H9 (cell line): Measurements from ENCODE around the gene MMP17. TPM values are rescaled to one million over a fixed set of nuclear protein-coding genes. Genes with fewer than 3 reads are reported as not detected.
A peak's percentile ranks its signal among the peaks of the same experiment; 100 is the strongest.

Experiments used
- DNase-seq: peaks from one replicate; pipeline ENCODE4 v3.0.0-alpha.2; 2017
- H2AFZ ChIP-seq: one replicate; pipeline ENCODE4 v1.6.1; 2013; ENCODE audit warnings: mild to moderate bottlenecking, low read length, control low read depth, moderate library complexity
- H2AK5ac ChIP-seq: 2 replicates; pipeline ENCODE4 v1.6.1; 2013; ENCODE audit warnings: low read length, control low read depth, mixed read lengths; ENCODE audit not compliant: insufficient read length
- H2BK120ac ChIP-seq: one replicate; pipeline ENCODE4 v1.6.1; 2013; ENCODE audit warnings: low read depth, mild to moderate bottlenecking, low read length, control low read depth, inconsistent platforms; ENCODE audit not compliant: poor library complexity, severe bottlenecking
- H2BK12ac ChIP-seq: 2 replicates; pipeline ENCODE4 v1.6.1; 2013; ENCODE audit warnings: low read length, control low read depth, mixed read lengths, low read depth; ENCODE audit not compliant: insufficient read length
- H2BK15ac ChIP-seq: 2 replicates; pipeline ENCODE4 v1.6.1; 2013; ENCODE audit warnings: low read depth, low read length, control low read depth
- H2BK20ac ChIP-seq: one replicate; pipeline ENCODE4 v1.6.1; 2013; ENCODE audit warnings: low read depth, mild to moderate bottlenecking, low read length, control low read depth, inconsistent platforms; ENCODE audit not compliant: poor library complexity, severe bottlenecking
- H2BK5ac ChIP-seq: 2 replicates; pipeline ENCODE4 v1.6.1; 2013; ENCODE audit warnings: low read length, control low read depth, mixed read lengths; ENCODE audit not compliant: insufficient read length
- H3K14ac ChIP-seq: 2 replicates; pipeline ENCODE4 v1.6.1; 2013; ENCODE audit warnings: low read length, control low read depth; ENCODE audit not compliant: insufficient read depth
- H3K18ac ChIP-seq: 2 replicates; pipeline ENCODE4 v1.6.1; 2013; ENCODE audit warnings: low read depth, mild to moderate bottlenecking, mixed read lengths, low read length, control low read depth; ENCODE audit not compliant: insufficient read length
- H3K23ac ChIP-seq: 2 replicates; pipeline ENCODE4 v1.6.1; 2013; ENCODE audit warnings: low read length, control low read depth, mixed read lengths, low read depth; ENCODE audit not compliant: insufficient read length
- H3K23me2 ChIP-seq: 2 replicates; pipeline ENCODE4 v1.6.1; 2013; ENCODE audit warnings: low read depth, mild to moderate bottlenecking, mixed read lengths, low read length, control low read depth; ENCODE audit not compliant: insufficient read length, poor library complexity, severe bottlenecking
- H3K27ac ChIP-seq: 2 replicates; pipeline ENCODE4 v1.5.1; 2013; ENCODE audit warnings: low read length, control low read depth, mixed read lengths, low read depth; ENCODE audit not compliant: insufficient read length
- H3K27me3 ChIP-seq: 2 replicates; pipeline ENCODE4 v1.6.1; 2013; ENCODE audit warnings: low read length, control low read depth, inconsistent platforms; ENCODE audit not compliant: insufficient read depth
- H3K4ac ChIP-seq: 2 replicates; pipeline ENCODE4 v1.6.1; 2013; ENCODE audit warnings: low read depth, mild to moderate bottlenecking, control low read depth, inconsistent platforms, low read length, moderate library complexity
- H3K4me1 ChIP-seq: 2 replicates; pipeline ENCODE4 v1.6.1; 2013; ENCODE audit warnings: low read length, control low read depth, inconsistent platforms; ENCODE audit not compliant: insufficient read depth
- H3K4me2 ChIP-seq: 2 replicates; pipeline ENCODE4 v1.6.1; 2013; ENCODE audit warnings: low read length, control low read depth, mixed read lengths; ENCODE audit not compliant: insufficient read length, insufficient read depth
- H3K56ac ChIP-seq: 2 replicates; pipeline ENCODE4 v1.6.1; 2013; ENCODE audit warnings: low read depth, mild to moderate bottlenecking, mixed read lengths, low read length, control low read depth; ENCODE audit not compliant: insufficient read length
- H3K79me1 ChIP-seq: 2 replicates; pipeline ENCODE4 v1.6.1; 2013; ENCODE audit warnings: low read depth, mild to moderate bottlenecking, moderate library complexity, low read length, control low read depth, inconsistent platforms; ENCODE audit not compliant: insufficient read depth, poor library complexity, severe bottlenecking
- H3K79me2 ChIP-seq: 2 replicates; pipeline ENCODE4 v1.6.1; 2013; ENCODE audit warnings: low read length, control low read depth, inconsistent platforms; ENCODE audit not compliant: insufficient read depth
- H3K9ac ChIP-seq: 2 replicates; pipeline ENCODE4 v1.6.1; 2013; ENCODE audit warnings: low read length, control low read depth, mixed read lengths; ENCODE audit not compliant: insufficient read length; ENCODE audit errors: extremely low read depth
- H3K9me3 ChIP-seq: one replicate; pipeline ENCODE4 v1.6.1; 2013; ENCODE audit warnings: low read depth, low read length, inconsistent platforms; ENCODE audit not compliant: control insufficient read depth
- H3T11ph ChIP-seq: one replicate; pipeline ENCODE4 v1.6.1; 2013; ENCODE audit warnings: mild to moderate bottlenecking, low read length, control low read depth, inconsistent platforms
- H4K20me1 ChIP-seq: one replicate; pipeline ENCODE4 v1.6.1; 2013; ENCODE audit not compliant: control insufficient read depth, insufficient read length, insufficient read depth
- H4K5ac ChIP-seq: 2 replicates; pipeline ENCODE4 v1.6.1; 2013; ENCODE audit warnings: low read depth, mild to moderate bottlenecking, mixed read lengths, low read length, control low read depth; ENCODE audit not compliant: insufficient read length
- H4K8ac ChIP-seq: replicated peaks from 2 replicates; pipeline ENCODE4 v1.6.1; 2013; ENCODE audit warnings: low read length, control low read depth, mixed read lengths, low read depth; ENCODE audit not compliant: insufficient read length
- H4K91ac ChIP-seq: 2 replicates; pipeline ENCODE4 v1.6.1; 2013; ENCODE audit warnings: low read depth, mild to moderate bottlenecking, moderate library complexity, mixed read lengths, low read length, control low read depth; ENCODE audit not compliant: insufficient read length
- H3K27ac Mint-ChIP-seq, 3 experiments: 2 replicates in 2 of 3; 3 replicates in 1 of 3; pipeline ENCODE4 v1.8.0; 2020 to 2021; ENCODE audit warnings: mixed read lengths in 3 of 3, mild to moderate bottlenecking in 1 of 3, moderate library complexity in 1 of 3
- H3K27me3 Mint-ChIP-seq: 2 replicates; pipeline ENCODE4 v1.8.0; 2021; ENCODE audit warnings: low read depth, mild to moderate bottlenecking, moderate library complexity, mixed read lengths
- H3K36me3 Mint-ChIP-seq, 3 experiments: 2 replicates in 2 of 3; 3 replicates in 1 of 3; pipeline ENCODE4 v1.8.0; 2020 to 2021; ENCODE audit warnings: low read depth in 3 of 3, mixed read lengths in 3 of 3; ENCODE audit not compliant: insufficient read depth in 1 of 3
- H3K4me1 Mint-ChIP-seq, 2 experiments: 2 replicates each; pipeline ENCODE4 v1.8.0; 2020; ENCODE audit warnings: mixed read lengths in 2 of 2
- H3K4me3 Mint-ChIP-seq, 2 experiments: 2 replicates in 1 of 2; 3 replicates in 1 of 2; pipeline ENCODE4 v1.8.0; 2020 to 2021; ENCODE audit warnings: mild to moderate bottlenecking in 2 of 2, mixed read lengths in 2 of 2, moderate library complexity in 1 of 2
- H3K9me3 Mint-ChIP-seq, 2 experiments: 2 replicates in 1 of 2; 3 replicates in 1 of 2; pipeline ENCODE4 v1.8.0; 2020; ENCODE audit warnings: mild to moderate bottlenecking in 2 of 2, mixed read lengths in 2 of 2, moderate library complexity in 1 of 2
- CTCF ChIP-seq: fragments of 200-600 bp; sonication (generic); conservative IDR thresholded peaks from 3 replicates; pipeline ENCODE4 v1.8.0; 2021; ENCODE audit warnings: antibody characterized with exemption, mild to moderate bottlenecking
- WGBS: extraction: QIAGEN DNeasy Blood & Tissue Kit; methylation state at CpG from one replicate; pipeline ENCODE4 v1.1.7; 2013; ENCODE audit warnings: missing lambda C conversion rate, low lambda C conversion rate, mixed read lengths; ENCODE audit not compliant: insufficient read length; ENCODE audit errors: extremely low coverage; 5-methylcytosine and 5-hydroxymethylcytosine counted together
- total RNA-seq: library from RNA; stranded (reverse); gene quantifications from 2 replicates; pipeline ENCODE4 v1.2.1, GENCODE V29; 2021

Gene MMP17
- total RNA-seq, 1 experiment from 2014 or later, result 14.8 TPM

- peaks cover 1% of the 10 kb centered on the region; the same call in 1 of the 2 replicates for H3K27me3 Mint-ChIP-seq
- peaks cover 1 to 4% of the 10 kb centered on the region in 2 experiments for H3K4me1 Mint-ChIP-seq
Measured at GRCh38 chr12:131850856-131851559, 22.8 kb downstream of the MMP17 start.

More at GRCh38 chr12:131850856-131851559, 22.8 kb downstream of the MMP17 start:
- no peak overlapping the region for H3K14ac ChIP-seq
- H3K27me3 ChIP-seq, result no peaks in the 10 kb centered on the region
- H3K23ac ChIP-seq, result no peak overlapping the region
- no peak overlapping the region for H3K4ac ChIP-seq
- Mint-ChIP-seq H3K4me3 (no peak overlapping the region), H3K36me3 (peaks cover 10 to 17% (median 15%) of the 10 kb centered on the region in 3 experiments; a peak in 6 of 7 replicates), H3K27ac (no peak overlapping the region; a peak in 1 of 7 replicates), H3K9me3 (no peaks in the 10 kb centered on the region)
- no peaks in the 10 kb centered on the region for H3K9me3 ChIP-seq
- no peak overlapping the region for H3K9ac ChIP-seq
- H3K18ac ChIP-seq, result no peak overlapping the region
- H3T11ph ChIP-seq, result no peak overlapping the region
- H3K4me1 ChIP-seq, result no peaks in the 10 kb centered on the region
- H4K8ac ChIP-seq, result no peak overlapping the region
- no peak overlapping the region for H4K91ac ChIP-seq
- no peak overlapping the region for H2BK15ac ChIP-seq
- no peaks in the 10 kb centered on the region for H3K23me2 ChIP-seq
- TF ChIP-seq CTCF, result peak; percentile 83
- H3K27ac ChIP-seq, result no peak overlapping the region
- H4K20me1 ChIP-seq, result no peaks in the 10 kb centered on the region
- no peak overlapping the region for H2BK5ac ChIP-seq
- H3K79me2 ChIP-seq, result no peaks in the 10 kb centered on the region
- no peak overlapping the region for H4K5ac ChIP-seq
- no CpG with 5 or more reads among the region's 41 CpGs for WGBS
- H2BK20ac ChIP-seq, result no peak overlapping the region
- H2AK5ac ChIP-seq, result no peak overlapping the region
- H3K4me2 ChIP-seq, result no peak overlapping the region
- no peak overlapping the region for H2BK120ac ChIP-seq
- DNase-seq, result peak; percentile 80
- H2AFZ ChIP-seq, result no peak overlapping the region
- H2BK12ac ChIP-seq, result no peak overlapping the region
- no peaks in the 10 kb centered on the region for H3K79me1 ChIP-seq
- no peak overlapping the region for H3K56ac ChIP-seq
